PC-9 (cell line): ENCODE results near the gene FOXP1. TPM values are rescaled to one million over a fixed set of nuclear protein-coding genes. Genes with fewer than 3 reads are reported as not detected.
"Not testable (repeated sequence)": the region's sequence is repeated elsewhere in the genome, so short reads cannot be mapped to it uniquely, and the experiment has no call there.

Experiments
- BruUV-seq: library from RNA; stranded (reverse); fragments of 400-500 nt; replicated peaks from 2 replicates; lab custom pipeline; 2021; lab: Mats Ljungman, UMichigan
- CTCF ChIA-PET: fragments of 300-600 bp; sonication (Branson Sonifier 250); formaldehyde crosslinking; loops from one replicate; lab custom pipeline; 2022; ENCODE audit warnings: antibody characterized with exemption; lab: Charles Lee
- POLR2A ChIA-PET: fragments of 300-600 bp; sonication (Branson Sonifier 250); formaldehyde crosslinking; loops from one replicate; lab custom pipeline; 2022; ENCODE audit warnings: antibody characterized with exemption; ENCODE audit not compliant: unreplicated experiment; lab: Charles Lee
- DNase-seq, 2 experiments: peaks; one replicate each; pipeline versions ENCODE4 v3.0.0 to v3.0.0-alpha.2; 2015 to 2022; ENCODE audit warnings: mixed read lengths in 1 of 2
- H2AFZ ChIP-seq: fragments of 200-600 bp; sonication (generic); 2 replicates; pipeline ENCODE4 v1.8.1; 2017; ENCODE audit warnings: antibody characterized with exemption
- H3F3A ChIP-seq: fragments of 200-600 bp; sonication (generic); 2 replicates; pipeline ENCODE4 v1.8.1; 2017; ENCODE audit warnings: antibody characterized with exemption, mild to moderate bottlenecking, low read depth; ENCODE audit not compliant: insufficient read depth
- H3K27ac ChIP-seq: fragments of 200-600 bp; sonication (generic); 2 replicates; pipeline ENCODE4 v1.6.1; 2016; ENCODE audit warnings: mixed run types
- H3K27me3 ChIP-seq: fragments of 200-600 bp; sonication (generic); 2 replicates; pipeline ENCODE4 v1.6.1; 2016; ENCODE audit warnings: low read depth, mixed run types; ENCODE audit not compliant: insufficient read depth
- H3K36me3 ChIP-seq: fragments of 200-600 bp; sonication (generic); 2 replicates; pipeline ENCODE4 v1.6.1; 2016; ENCODE audit warnings: low read depth, mixed run types
- H3K4me1 ChIP-seq: fragments of 200-600 bp; sonication (generic); replicated peaks from 2 replicates; pipeline ENCODE4 v1.6.1; 2016; ENCODE audit warnings: mixed run types; ENCODE audit not compliant: insufficient read depth
- H3K4me2 ChIP-seq: fragments of 200-600 bp; sonication (generic); 2 replicates; pipeline ENCODE4 v1.6.1; 2017; ENCODE audit warnings: mixed run types
- H3K4me3 ChIP-seq: fragments of 200-600 bp; sonication (generic); 2 replicates; pipeline ENCODE4 v1.6.1; 2016; ENCODE audit warnings: mixed run types
- H3K79me2 ChIP-seq: fragments of 200-600 bp; sonication (generic); 2 replicates; pipeline ENCODE4 v1.6.1; 2017; ENCODE audit warnings: low read depth, mixed run types
- H3K9me2 ChIP-seq: fragments of 200-600 bp; sonication (generic); 2 replicates; pipeline ENCODE4 v1.8.1; 2017; ENCODE audit warnings: mild to moderate bottlenecking; ENCODE audit not compliant: insufficient read depth
- H3K9me3 ChIP-seq: fragments of 200-600 bp; sonication (generic); 2 replicates; pipeline ENCODE4 v1.8.1; 2016; ENCODE audit warnings: low read depth; ENCODE audit not compliant: insufficient read depth
- H4K20me1 ChIP-seq: fragments of 200-600 bp; sonication (generic); 2 replicates; pipeline ENCODE4 v1.8.1; 2017; ENCODE audit not compliant: insufficient read depth
- EZH2 ChIP-seq: fragments of 200-600 bp; sonication (generic); IDR thresholded peaks from 2 replicates; pipeline ENCODE4 v1.8.0; 2017; ENCODE audit warnings: antibody characterized with exemption, low read depth
- intact Hi-C: fragments of 100-400 bp; cut with micrococcal nuclease; formaldehyde crosslinking; loops from one replicate; pipeline ENCODE4 v1.10.0; 2022; ENCODE audit not compliant: unreplicated experiment
- total RNA-seq: library from RNA; stranded (reverse); gene quantifications from 2 replicates; pipeline ENCODE4 v1.2.3, GENCODE V29; 2021
- TF ChIP-seq, protein P1 (sequence below): fragments of 200-600 bp; sonication (generic); conservative IDR thresholded peaks from 2 replicates; pipeline ENCODE4 v1.6.1; 2017; ENCODE audit warnings: mixed run types, antibody characterized with exemption, mild to moderate bottlenecking, moderate library complexity

Gene FOXP1
- total RNA-seq, 1 experiment from 2014 or later, result 33.3 TPM

DNA sequence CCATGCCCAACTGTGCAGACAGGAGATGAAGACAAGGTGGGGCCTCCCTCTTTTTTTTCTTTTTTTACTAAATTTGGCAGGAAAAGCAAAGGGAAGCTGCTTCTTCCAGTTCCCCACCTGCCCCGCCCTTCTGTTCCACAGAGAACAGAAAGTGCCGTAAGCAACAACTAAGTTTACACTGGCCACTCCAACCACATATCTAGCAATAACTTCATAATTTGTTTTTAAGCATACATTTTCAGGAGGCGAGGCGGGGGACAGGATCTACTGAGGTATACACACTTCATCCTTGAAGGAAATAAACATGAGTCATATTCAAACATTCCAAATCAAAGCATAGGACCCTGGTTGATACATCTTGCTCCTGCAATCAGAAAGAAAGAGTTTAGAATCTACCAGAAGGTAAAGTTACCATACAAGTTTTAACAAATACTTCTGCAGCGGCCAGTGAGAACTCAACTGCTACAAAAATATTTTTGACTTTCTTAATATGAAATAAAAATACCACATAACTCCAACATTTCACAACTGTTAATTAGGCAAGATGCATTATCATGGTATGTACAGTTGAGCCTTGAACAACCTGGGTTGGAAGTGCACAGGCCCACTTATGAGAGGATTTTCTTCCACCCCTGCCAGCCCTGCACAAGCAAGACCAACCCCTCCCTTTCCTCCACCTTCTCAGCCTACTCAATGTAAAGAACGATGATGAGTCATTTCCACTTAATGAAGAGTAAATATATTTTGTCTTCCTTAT is 50.7 kb downstream of the FOXP1 start:
- Histone ChIP-seq H3K4me1 (peaks cover 14% of the 10 kb centered on the region; the same call in 1 of the 2 replicates), H3K27ac (peak overlapping the region; percentile 39; the same call in 1 of the 2 replicates), H3K36me3 (no peaks in the 10 kb centered on the region), H3F3A (0 out of 2 replicates have a peak, but pooled peaks cover 3% of the 10 kb centered on the region), H3K4me3 (no peak overlapping the region), H3K27me3 (no peaks in the 10 kb centered on the region), H4K20me1 (no peaks in the 10 kb centered on the region), H3K9me3 (no peaks in the 10 kb centered on the region), H3K4me2 (0 out of 2 replicates have a peak overlapping the region, but pooled peaks have one; percentile 4), H2AFZ (no peak overlapping the region), H3K9me2 (no peaks in the 10 kb centered on the region), H3K79me2 (no peaks in the 10 kb centered on the region)
- no TSS peak for BruUV-seq
- DNase-seq, result peak; percentile 21 to 35
- TF ChIP-seq EZH2, result no peak
- TF ChIP-seq, protein P1, sequence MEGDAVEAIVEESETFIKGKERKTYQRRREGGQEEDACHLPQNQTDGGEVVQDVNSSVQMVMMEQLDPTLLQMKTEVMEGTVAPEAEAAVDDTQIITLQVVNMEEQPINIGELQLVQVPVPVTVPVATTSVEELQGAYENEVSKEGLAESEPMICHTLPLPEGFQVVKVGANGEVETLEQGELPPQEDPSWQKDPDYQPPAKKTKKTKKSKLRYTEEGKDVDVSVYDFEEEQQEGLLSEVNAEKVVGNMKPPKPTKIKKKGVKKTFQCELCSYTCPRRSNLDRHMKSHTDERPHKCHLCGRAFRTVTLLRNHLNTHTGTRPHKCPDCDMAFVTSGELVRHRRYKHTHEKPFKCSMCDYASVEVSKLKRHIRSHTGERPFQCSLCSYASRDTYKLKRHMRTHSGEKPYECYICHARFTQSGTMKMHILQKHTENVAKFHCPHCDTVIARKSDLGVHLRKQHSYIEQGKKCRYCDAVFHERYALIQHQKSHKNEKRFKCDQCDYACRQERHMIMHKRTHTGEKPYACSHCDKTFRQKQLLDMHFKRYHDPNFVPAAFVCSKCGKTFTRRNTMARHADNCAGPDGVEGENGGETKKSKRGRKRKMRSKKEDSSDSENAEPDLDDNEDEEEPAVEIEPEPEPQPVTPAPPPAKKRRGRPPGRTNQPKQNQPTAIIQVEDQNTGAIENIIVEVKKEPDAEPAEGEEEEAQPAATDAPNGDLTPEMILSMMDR, result no peak
- CTCF ChIA-PET, result no interaction called here
- POLR2A ChIA-PET, result no interaction called here
- intact Hi-C loops, result loop anchor here (5.0 kb wide), 1 partner anchor 36 kb away; no protein-coding TSS in a partner anchor

DNA sequence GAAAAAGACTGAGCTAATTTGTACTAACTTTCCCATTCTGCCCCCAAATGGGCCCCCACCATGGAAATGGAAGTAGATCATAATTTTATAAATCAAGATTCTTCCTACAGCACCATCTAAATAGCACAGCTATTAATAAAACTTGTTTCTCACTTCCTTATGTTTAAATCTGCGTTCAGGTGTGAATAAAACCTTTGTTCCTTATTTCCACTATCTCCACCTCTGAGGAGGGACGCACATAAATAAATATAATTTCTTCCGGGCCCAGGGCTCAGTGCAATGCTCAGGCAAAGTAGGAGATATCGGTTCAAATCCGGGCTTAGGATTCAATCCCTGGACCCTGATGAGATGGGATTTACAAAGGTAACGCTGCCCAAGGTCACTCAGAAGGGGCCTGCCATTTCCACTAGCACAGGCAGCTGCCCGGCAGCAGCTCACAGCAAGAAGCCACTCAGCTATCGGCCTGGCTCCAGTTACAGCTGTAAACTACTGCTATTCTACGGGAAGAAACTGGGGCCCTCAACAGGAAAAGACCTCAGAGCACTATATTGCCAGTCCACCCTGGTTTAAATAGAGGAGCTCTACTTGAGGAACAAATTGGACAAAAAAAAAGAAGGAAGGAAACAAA is 52.5 kb downstream of the FOXP1 start:
- Histone ChIP-seq H3K27me3 (no peaks in the 10 kb centered on the region), H3K36me3 (no peaks in the 10 kb centered on the region), H3F3A (0 out of 2 replicates have a peak, but pooled peaks cover 3% of the 10 kb centered on the region), H3K9me2 (no peaks in the 10 kb centered on the region), H4K20me1 (no peaks in the 10 kb centered on the region), H3K4me3 (no peak overlapping the region), H2AFZ (no peak overlapping the region), H3K4me1 (peaks cover 14% of the 10 kb centered on the region; the same call in 1 of the 2 replicates), H3K9me3 (no peaks in the 10 kb centered on the region), H3K79me2 (no peaks in the 10 kb centered on the region), H3K27ac (no peak overlapping the region), H3K4me2 (no peak overlapping the region)
- ChIA-PET POLR2A (no interaction called here), CTCF (no interaction called here)
- BruUV-seq, result no TSS peak
- no peak for DNase-seq
- intact Hi-C loops, result loop anchor here (5.0 kb wide), 1 partner anchor 34 kb away; no protein-coding TSS in a partner anchor
- no peak for TF ChIP-seq EZH2
- TF ChIP-seq, protein P1, result no peak

DNA sequence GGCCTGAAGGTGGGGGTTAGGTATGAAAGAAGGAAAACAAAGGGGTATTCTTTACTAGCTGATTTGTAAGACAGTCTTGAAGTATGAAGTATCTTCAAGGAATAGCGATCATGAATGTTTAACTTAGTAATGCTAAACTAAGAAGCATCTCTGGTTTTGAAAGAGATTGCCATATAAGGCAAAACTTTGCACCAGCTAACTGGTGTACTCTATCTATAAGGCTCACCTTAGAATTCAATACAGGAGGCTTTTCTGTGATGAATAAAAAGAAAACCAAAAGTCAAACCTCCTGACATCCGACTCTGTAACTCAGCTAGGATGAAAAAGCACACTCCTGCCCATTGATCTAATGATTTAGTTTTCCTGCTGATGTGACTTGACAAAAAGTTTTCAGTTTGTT is 54.7 kb downstream of the FOXP1 start:
- Histone ChIP-seq H3K4me2 (no peak overlapping the region), H3K27ac (no peak overlapping the region), H3K9me3 (no peaks in the 10 kb centered on the region), H3K27me3 (no peaks in the 10 kb centered on the region), H3K4me1 (peaks cover 14% of the 10 kb centered on the region; the same call in 1 of the 2 replicates), H4K20me1 (no peaks in the 10 kb centered on the region), H3K4me3 (no peak overlapping the region), H3K9me2 (no peaks in the 10 kb centered on the region), H3F3A (0 out of 2 replicates have a peak, but pooled peaks cover 3% of the 10 kb centered on the region), H2AFZ (no peak overlapping the region), H3K79me2 (no peaks in the 10 kb centered on the region), H3K36me3 (no peaks in the 10 kb centered on the region)
- intact Hi-C loops, result no loop called here
- BruUV-seq, result no TSS peak
- ChIA-PET CTCF (no interaction called here), POLR2A (no interaction called here)
- no peak for DNase-seq
- no peak for TF ChIP-seq EZH2
- TF ChIP-seq, protein P1, result no peak

DNA sequence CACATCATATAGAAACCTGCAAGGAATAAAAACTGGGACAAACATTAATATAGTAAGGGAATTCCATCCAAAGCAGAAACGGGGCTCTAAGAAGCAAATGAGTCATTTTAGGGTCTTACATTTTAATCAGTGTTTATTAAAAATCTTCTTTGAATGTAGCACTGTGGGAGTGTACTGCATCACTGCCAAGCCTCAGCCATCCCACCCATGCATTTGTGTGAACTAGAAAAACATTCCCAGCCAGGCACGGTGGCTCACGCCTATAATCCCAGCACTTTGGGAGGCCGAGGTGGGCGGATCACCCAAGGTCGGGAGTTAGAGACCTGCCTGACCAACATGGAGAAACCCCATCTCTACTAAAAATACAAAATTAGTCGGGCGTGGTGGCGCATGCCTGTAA is 57.1 kb downstream of the FOXP1 start:
- H3K36me3 ChIP-seq, H3K4me3 ChIP-seq, H3K27ac ChIP-seq, BruUV-seq, H3K4me2 ChIP-seq, H3K27me3 ChIP-seq, DNase-seq, CTCF ChIA-PET, H3K9me3 ChIP-seq, H3K4me1 ChIP-seq, intact Hi-C loops, H2AFZ ChIP-seq, H3K9me2 ChIP-seq, H3K79me2 ChIP-seq, H4K20me1 ChIP-seq, POLR2A ChIA-PET, H3F3A ChIP-seq: not testable (repeated sequence)
